H9 (cell line): Measurements from ENCODE around the gene SEC62. TPM values are rescaled to one million over a fixed set of nuclear protein-coding genes. Genes with fewer than 3 reads are reported as not detected.

Source experiments
- DNase-seq: peaks from one replicate; pipeline ENCODE4 v3.0.0-alpha.2; 2017
- H2AFZ ChIP-seq: one replicate; pipeline ENCODE4 v1.6.1; 2013; ENCODE audit warnings: mild to moderate bottlenecking, low read length, control low read depth, moderate library complexity
- H2AK5ac ChIP-seq: 2 replicates; pipeline ENCODE4 v1.6.1; 2013; ENCODE audit warnings: low read length, control low read depth, mixed read lengths; ENCODE audit not compliant: insufficient read length
- H2BK120ac ChIP-seq: one replicate; pipeline ENCODE4 v1.6.1; 2013; ENCODE audit warnings: low read depth, mild to moderate bottlenecking, low read length, control low read depth, inconsistent platforms; ENCODE audit not compliant: poor library complexity, severe bottlenecking
- H2BK12ac ChIP-seq: 2 replicates; pipeline ENCODE4 v1.6.1; 2013; ENCODE audit warnings: low read length, control low read depth, mixed read lengths, low read depth; ENCODE audit not compliant: insufficient read length
- H2BK15ac ChIP-seq: 2 replicates; pipeline ENCODE4 v1.6.1; 2013; ENCODE audit warnings: low read depth, low read length, control low read depth
- H2BK20ac ChIP-seq: one replicate; pipeline ENCODE4 v1.6.1; 2013; ENCODE audit warnings: low read depth, mild to moderate bottlenecking, low read length, control low read depth, inconsistent platforms; ENCODE audit not compliant: poor library complexity, severe bottlenecking
- H2BK5ac ChIP-seq: 2 replicates; pipeline ENCODE4 v1.6.1; 2013; ENCODE audit warnings: low read length, control low read depth, mixed read lengths; ENCODE audit not compliant: insufficient read length
- H3K14ac ChIP-seq: 2 replicates; pipeline ENCODE4 v1.6.1; 2013; ENCODE audit warnings: low read length, control low read depth; ENCODE audit not compliant: insufficient read depth
- H3K18ac ChIP-seq: 2 replicates; pipeline ENCODE4 v1.6.1; 2013; ENCODE audit warnings: low read depth, mild to moderate bottlenecking, mixed read lengths, low read length, control low read depth; ENCODE audit not compliant: insufficient read length
- H3K23ac ChIP-seq: 2 replicates; pipeline ENCODE4 v1.6.1; 2013; ENCODE audit warnings: low read length, control low read depth, mixed read lengths, low read depth; ENCODE audit not compliant: insufficient read length
- H3K23me2 ChIP-seq: 2 replicates; pipeline ENCODE4 v1.6.1; 2013; ENCODE audit warnings: low read depth, mild to moderate bottlenecking, mixed read lengths, low read length, control low read depth; ENCODE audit not compliant: insufficient read length, poor library complexity, severe bottlenecking
- H3K27ac ChIP-seq: 2 replicates; pipeline ENCODE4 v1.5.1; 2013; ENCODE audit warnings: low read length, control low read depth, mixed read lengths, low read depth; ENCODE audit not compliant: insufficient read length
- H3K27me3 ChIP-seq: 2 replicates; pipeline ENCODE4 v1.6.1; 2013; ENCODE audit warnings: low read length, control low read depth, inconsistent platforms; ENCODE audit not compliant: insufficient read depth
- H3K4ac ChIP-seq: 2 replicates; pipeline ENCODE4 v1.6.1; 2013; ENCODE audit warnings: low read depth, mild to moderate bottlenecking, control low read depth, inconsistent platforms, low read length, moderate library complexity
- H3K4me1 ChIP-seq: 2 replicates; pipeline ENCODE4 v1.6.1; 2013; ENCODE audit warnings: low read length, control low read depth, inconsistent platforms; ENCODE audit not compliant: insufficient read depth
- H3K4me2 ChIP-seq: 2 replicates; pipeline ENCODE4 v1.6.1; 2013; ENCODE audit warnings: low read length, control low read depth, mixed read lengths; ENCODE audit not compliant: insufficient read length, insufficient read depth
- H3K56ac ChIP-seq: 2 replicates; pipeline ENCODE4 v1.6.1; 2013; ENCODE audit warnings: low read depth, mild to moderate bottlenecking, mixed read lengths, low read length, control low read depth; ENCODE audit not compliant: insufficient read length
- H3K79me1 ChIP-seq: 2 replicates; pipeline ENCODE4 v1.6.1; 2013; ENCODE audit warnings: low read depth, mild to moderate bottlenecking, moderate library complexity, low read length, control low read depth, inconsistent platforms; ENCODE audit not compliant: insufficient read depth, poor library complexity, severe bottlenecking
- H3K79me2 ChIP-seq: 2 replicates; pipeline ENCODE4 v1.6.1; 2013; ENCODE audit warnings: low read length, control low read depth, inconsistent platforms; ENCODE audit not compliant: insufficient read depth
- H3K9ac ChIP-seq: 2 replicates; pipeline ENCODE4 v1.6.1; 2013; ENCODE audit warnings: low read length, control low read depth, mixed read lengths; ENCODE audit not compliant: insufficient read length; ENCODE audit errors: extremely low read depth
- H3K9me3 ChIP-seq: one replicate; pipeline ENCODE4 v1.6.1; 2013; ENCODE audit warnings: low read depth, low read length, inconsistent platforms; ENCODE audit not compliant: control insufficient read depth
- H3T11ph ChIP-seq: one replicate; pipeline ENCODE4 v1.6.1; 2013; ENCODE audit warnings: mild to moderate bottlenecking, low read length, control low read depth, inconsistent platforms
- H4K20me1 ChIP-seq: one replicate; pipeline ENCODE4 v1.6.1; 2013; ENCODE audit not compliant: control insufficient read depth, insufficient read length, insufficient read depth
- H4K5ac ChIP-seq: 2 replicates; pipeline ENCODE4 v1.6.1; 2013; ENCODE audit warnings: low read depth, mild to moderate bottlenecking, mixed read lengths, low read length, control low read depth; ENCODE audit not compliant: insufficient read length
- H4K8ac ChIP-seq: replicated peaks from 2 replicates; pipeline ENCODE4 v1.6.1; 2013; ENCODE audit warnings: low read length, control low read depth, mixed read lengths, low read depth; ENCODE audit not compliant: insufficient read length
- H4K91ac ChIP-seq: 2 replicates; pipeline ENCODE4 v1.6.1; 2013; ENCODE audit warnings: low read depth, mild to moderate bottlenecking, moderate library complexity, mixed read lengths, low read length, control low read depth; ENCODE audit not compliant: insufficient read length
- H3K27ac Mint-ChIP-seq, 3 experiments: 2 replicates in 2 of 3; 3 replicates in 1 of 3; pipeline ENCODE4 v1.8.0; 2020 to 2021; ENCODE audit warnings: mixed read lengths in 3 of 3, mild to moderate bottlenecking in 1 of 3, moderate library complexity in 1 of 3
- H3K27me3 Mint-ChIP-seq: 2 replicates; pipeline ENCODE4 v1.8.0; 2021; ENCODE audit warnings: low read depth, mild to moderate bottlenecking, moderate library complexity, mixed read lengths
- H3K36me3 Mint-ChIP-seq, 3 experiments: 2 replicates in 2 of 3; 3 replicates in 1 of 3; pipeline ENCODE4 v1.8.0; 2020 to 2021; ENCODE audit warnings: low read depth in 3 of 3, mixed read lengths in 3 of 3; ENCODE audit not compliant: insufficient read depth in 1 of 3
- H3K4me1 Mint-ChIP-seq, 2 experiments: 2 replicates each; pipeline ENCODE4 v1.8.0; 2020; ENCODE audit warnings: mixed read lengths in 2 of 2
- H3K4me3 Mint-ChIP-seq, 2 experiments: 2 replicates in 1 of 2; 3 replicates in 1 of 2; pipeline ENCODE4 v1.8.0; 2020 to 2021; ENCODE audit warnings: mild to moderate bottlenecking in 2 of 2, mixed read lengths in 2 of 2, moderate library complexity in 1 of 2
- H3K9me3 Mint-ChIP-seq, 2 experiments: 2 replicates in 1 of 2; 3 replicates in 1 of 2; pipeline ENCODE4 v1.8.0; 2020; ENCODE audit warnings: mild to moderate bottlenecking in 2 of 2, mixed read lengths in 2 of 2, moderate library complexity in 1 of 2
- WGBS: extraction: QIAGEN DNeasy Blood & Tissue Kit; methylation state at CpG from one replicate; pipeline ENCODE4 v1.1.7; 2013; ENCODE audit warnings: missing lambda C conversion rate, low lambda C conversion rate, mixed read lengths; ENCODE audit not compliant: insufficient read length; ENCODE audit errors: extremely low coverage; 5-methylcytosine and 5-hydroxymethylcytosine counted together
- total RNA-seq: library from RNA; stranded (reverse); gene quantifications from 2 replicates; pipeline ENCODE4 v1.2.1, GENCODE V29; 2021
- TF ChIP-seq, protein P1 (sequence below): fragments of 200-600 bp; sonication (generic); conservative IDR thresholded peaks from 3 replicates; pipeline ENCODE4 v1.8.0; 2021; ENCODE audit warnings: antibody characterized with exemption, mild to moderate bottlenecking

The SEC62 gene
- total RNA-seq, 1 experiment from 2014 or later, result 98.7 TPM

DNA sequence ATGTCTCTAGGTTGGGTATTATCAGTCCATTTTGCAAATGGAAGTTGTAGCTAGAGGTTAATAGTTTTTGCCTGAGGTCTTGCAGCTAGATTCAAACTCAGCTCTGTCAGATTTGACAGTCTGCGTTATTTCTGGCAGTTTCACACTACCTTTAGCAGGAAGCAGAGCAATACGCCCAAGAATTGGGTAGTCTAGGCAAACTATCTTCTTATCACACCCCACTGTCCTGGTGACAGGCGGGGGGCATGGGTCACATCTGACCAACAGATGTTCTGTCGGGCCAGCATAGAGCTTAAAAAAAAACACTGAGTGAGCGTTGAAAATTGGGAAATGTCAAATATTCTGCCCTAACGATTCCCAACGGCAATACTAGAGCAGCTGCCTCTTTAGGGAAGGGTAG is 76.9 kb downstream of the SEC62 start:
- no peak overlapping the region for H4K5ac ChIP-seq
- H3K27me3 Mint-ChIP-seq, result peaks cover 7% of the 10 kb centered on the region
- H2BK5ac ChIP-seq, result no peak overlapping the region
- H3K18ac ChIP-seq, result no peak overlapping the region
- H3K9me3 ChIP-seq, result no peaks in the 10 kb centered on the region
- no peak overlapping the region for H3K23ac ChIP-seq
- H3K4me2 ChIP-seq, result no peak overlapping the region
- H3K4ac ChIP-seq, result no peak overlapping the region
- peaks cover 30 to 35% of the 10 kb centered on the region in 2 experiments for H3K4me1 Mint-ChIP-seq
- 0 out of 2 replicates have a peak, but pooled peaks cover 3% of the 10 kb centered on the region for H3K4me1 ChIP-seq
- no peak overlapping the region for H3K9ac ChIP-seq
- DNase-seq, result no peak
- no peak overlapping the region for H3T11ph ChIP-seq
- no peak overlapping the region for H3K4me3 Mint-ChIP-seq
- H3K56ac ChIP-seq, result no peak overlapping the region
- no CpG with 5 or more reads among the region's 7 CpGs for WGBS
- no peak overlapping the region for H3K27ac Mint-ChIP-seq
- H2BK20ac ChIP-seq, result no peak overlapping the region
- no peak overlapping the region for H2AK5ac ChIP-seq
- H3K27me3 ChIP-seq, result no peaks in the 10 kb centered on the region
- H3K36me3 Mint-ChIP-seq, result peaks cover 2 to 5% (median 2%) of the 10 kb centered on the region in 3 experiments; a peak in 5 of 7 replicates
- H3K9me3 Mint-ChIP-seq, result no peaks in the 10 kb centered on the region
- H3K23me2 ChIP-seq, result peaks cover 4% of the 10 kb centered on the region
- no peaks in the 10 kb centered on the region for H3K79me1 ChIP-seq
- no peaks in the 10 kb centered on the region; the same call in 1 of the 2 replicates for H3K79me2 ChIP-seq
- no peak overlapping the region for H2BK12ac ChIP-seq
- TF ChIP-seq, protein P1, sequence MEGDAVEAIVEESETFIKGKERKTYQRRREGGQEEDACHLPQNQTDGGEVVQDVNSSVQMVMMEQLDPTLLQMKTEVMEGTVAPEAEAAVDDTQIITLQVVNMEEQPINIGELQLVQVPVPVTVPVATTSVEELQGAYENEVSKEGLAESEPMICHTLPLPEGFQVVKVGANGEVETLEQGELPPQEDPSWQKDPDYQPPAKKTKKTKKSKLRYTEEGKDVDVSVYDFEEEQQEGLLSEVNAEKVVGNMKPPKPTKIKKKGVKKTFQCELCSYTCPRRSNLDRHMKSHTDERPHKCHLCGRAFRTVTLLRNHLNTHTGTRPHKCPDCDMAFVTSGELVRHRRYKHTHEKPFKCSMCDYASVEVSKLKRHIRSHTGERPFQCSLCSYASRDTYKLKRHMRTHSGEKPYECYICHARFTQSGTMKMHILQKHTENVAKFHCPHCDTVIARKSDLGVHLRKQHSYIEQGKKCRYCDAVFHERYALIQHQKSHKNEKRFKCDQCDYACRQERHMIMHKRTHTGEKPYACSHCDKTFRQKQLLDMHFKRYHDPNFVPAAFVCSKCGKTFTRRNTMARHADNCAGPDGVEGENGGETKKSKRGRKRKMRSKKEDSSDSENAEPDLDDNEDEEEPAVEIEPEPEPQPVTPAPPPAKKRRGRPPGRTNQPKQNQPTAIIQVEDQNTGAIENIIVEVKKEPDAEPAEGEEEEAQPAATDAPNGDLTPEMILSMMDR, result no peak
- H2BK15ac ChIP-seq, result no peak overlapping the region
- no peak overlapping the region for H3K27ac ChIP-seq
- no peak overlapping the region for H2AFZ ChIP-seq
- H4K20me1 ChIP-seq, result no peaks in the 10 kb centered on the region
- no peak overlapping the region for H4K8ac ChIP-seq
- H3K14ac ChIP-seq, result no peak overlapping the region
- H4K91ac ChIP-seq, result no peak overlapping the region
- no peak overlapping the region for H2BK120ac ChIP-seq
